Effector memory CD4-positive, alpha-beta T cell (primary cell): ENCODE results near the gene HACE1.
A peak's percentile ranks its signal among the peaks of the same experiment; 100 is the strongest.
"Not testable (repeated sequence)": the region's sequence is repeated elsewhere in the genome, so short reads cannot be mapped to it uniquely, and the experiment has no call there.

ENCODE experiments used
- DNase-seq, 3 donors: peaks; one replicate each; pipeline ENCODE4 v3.0.0-alpha.2; 2020
- H3K27ac ChIP-seq: 2 replicates; pipeline ENCODE4 v1.7.0; 2013; ENCODE audit warnings: mild to moderate bottlenecking, low read length, moderate library complexity; ENCODE audit not compliant: insufficient read depth, poor library complexity, severe bottlenecking
- H3K27me3 ChIP-seq: replicated peaks from 2 replicates; pipeline ENCODE4 v1.7.0; 2013; ENCODE audit warnings: mild to moderate bottlenecking, low read length; ENCODE audit not compliant: insufficient read depth, control insufficient read depth, poor library complexity, severe bottlenecking
- H3K36me3 ChIP-seq: 2 replicates; pipeline ENCODE4 v1.7.0; 2013; ENCODE audit warnings: mild to moderate bottlenecking, low read length, moderate library complexity; ENCODE audit not compliant: control insufficient read depth, insufficient read depth
- H3K4me1 ChIP-seq: 2 replicates; pipeline ENCODE4 v1.7.0; 2013; ENCODE audit warnings: low read length, mild to moderate bottlenecking; ENCODE audit not compliant: control insufficient read depth, insufficient read depth, poor library complexity, severe bottlenecking
- H3K4me3 ChIP-seq: 2 replicates; pipeline ENCODE4 v1.7.0; 2013; ENCODE audit warnings: low read length, low read depth, mild to moderate bottlenecking; ENCODE audit not compliant: insufficient read depth, poor library complexity, severe bottlenecking
- H3K9me3 ChIP-seq: 2 replicates; pipeline ENCODE4 v1.7.0; 2013; ENCODE audit warnings: mild to moderate bottlenecking, low read length, moderate library complexity; ENCODE audit not compliant: control insufficient read depth
- total RNA-seq, 3 donors: gene quantifications; one replicate each; lab custom pipeline; 2026; lab: John Stamatoyannopoulos, UW

HACE1 gene
- total RNA-seq: 17.5 to 23.2 (median 22.3) reads per million in 3 donors

GRCh38 chr6:104859225-104860146, at the start of gene HACE1:
HACE1 (minus strand) TSS chr6:104859919; CDS start chr6:104859642, 277 bp downstream.
- Histone ChIP-seq H3K4me3 (peak within 1 kb of the TSS; percentile 87), H3K4me1 (peaks cover 3% of the 10 kb centered on the region), H3K36me3 (no peaks in the 10 kb centered on the region), H3K27ac (peak within 1 kb of the TSS; percentile 52), H3K27me3 (peaks cover 2% of the 10 kb centered on the region), H3K9me3 (no peaks in the 10 kb centered on the region)
- peak; percentile 60 to 78 (median 77) for DNase-seq

GRCh38 chr6:104908888-104909525, 49.3 kb upstream of the HACE1 start:
- H3K4me1 ChIP-seq: no peaks in the 10 kb centered on the region
- DNase-seq: no peak
- no peaks in the 10 kb centered on the region for H3K27me3 ChIP-seq
- no peaks in the 10 kb centered on the region for H3K9me3 ChIP-seq
- no peak overlapping the region for H3K27ac ChIP-seq
- H3K4me3 ChIP-seq: no peak overlapping the region
- H3K36me3 ChIP-seq: no peaks in the 10 kb centered on the region

- no peaks in the 10 kb centered on the region for H3K9me3 ChIP-seq
- no peaks in the 10 kb centered on the region for H3K27me3 ChIP-seq
- H3K36me3 ChIP-seq: no peaks in the 10 kb centered on the region
- H3K4me1 ChIP-seq: no peaks in the 10 kb centered on the region
- H3K27ac ChIP-seq: no peak overlapping the region
- no peak for DNase-seq
- no peak overlapping the region for H3K4me3 ChIP-seq
Measured at GRCh38 chr6:104908031-104908887, 48.5 kb upstream of the HACE1 start.

GRCh38 chr6:104898893-104899292, 39.2 kb upstream of the HACE1 start:
- not testable (repeated sequence) for H3K9me3 ChIP-seq, H3K27ac ChIP-seq, DNase-seq, H3K27me3 ChIP-seq, H3K36me3 ChIP-seq, H3K4me3 ChIP-seq, H3K4me1 ChIP-seq

GRCh38 chr6:104896914-104897313, 37.2 kb upstream of the HACE1 start:
- H3K27ac ChIP-seq: no peak overlapping the region
- no peak overlapping the region for H3K4me3 ChIP-seq
- H3K36me3 ChIP-seq: no peaks in the 10 kb centered on the region
- H3K27me3 ChIP-seq: no peaks in the 10 kb centered on the region
- no peaks in the 10 kb centered on the region for H3K4me1 ChIP-seq
- H3K9me3 ChIP-seq: no peaks in the 10 kb centered on the region
- no peak for DNase-seq

- H3K27ac ChIP-seq: no peak overlapping the region
Measured at GRCh38 chr6:104888066-104888465, 28.3 kb upstream of the HACE1 start.

GRCh38 chr6:104887350-104887749, 27.6 kb upstream of the HACE1 start:
- Histone ChIP-seq H3K4me3 (no peak overlapping the region), H3K36me3 (no peaks in the 10 kb centered on the region), H3K27ac (no peak overlapping the region), H3K4me1 (no peaks in the 10 kb centered on the region), H3K9me3 (no peaks in the 10 kb centered on the region), H3K27me3 (no peaks in the 10 kb centered on the region)
- DNase-seq: no peak

More at GRCh38 chr6:104888066-104888465, 28.3 kb upstream of the HACE1 start:
- Histone ChIP-seq H3K36me3 (no peaks in the 10 kb centered on the region), H3K27me3 (no peaks in the 10 kb centered on the region), H3K9me3 (no peaks in the 10 kb centered on the region), H3K4me3 (no peak overlapping the region), H3K4me1 (no peaks in the 10 kb centered on the region)
- DNase-seq: no peak

- H3K9me3 ChIP-seq: no peaks in the 10 kb centered on the region
- H3K4me1 ChIP-seq: no peaks in the 10 kb centered on the region
- no peaks in the 10 kb centered on the region for H3K36me3 ChIP-seq
- H3K4me3 ChIP-seq: no peak overlapping the region
- H3K27ac ChIP-seq: no peak overlapping the region
- no peak for DNase-seq
- no peaks in the 10 kb centered on the region for H3K27me3 ChIP-seq
Measured at GRCh38 chr6:104885518-104886043, 25.9 kb upstream of the HACE1 start.

GRCh38 chr6:104884867-104885517, 25.3 kb upstream of the HACE1 start:
- Histone ChIP-seq H3K9me3 (no peaks in the 10 kb centered on the region), H3K27me3 (no peaks in the 10 kb centered on the region), H3K4me3 (no peak overlapping the region), H3K27ac (no peak overlapping the region), H3K4me1 (no peaks in the 10 kb centered on the region), H3K36me3 (no peaks in the 10 kb centered on the region)
- DNase-seq: no peak
